ENCODE data around the gene VASN.

VASN gene

DNA sequence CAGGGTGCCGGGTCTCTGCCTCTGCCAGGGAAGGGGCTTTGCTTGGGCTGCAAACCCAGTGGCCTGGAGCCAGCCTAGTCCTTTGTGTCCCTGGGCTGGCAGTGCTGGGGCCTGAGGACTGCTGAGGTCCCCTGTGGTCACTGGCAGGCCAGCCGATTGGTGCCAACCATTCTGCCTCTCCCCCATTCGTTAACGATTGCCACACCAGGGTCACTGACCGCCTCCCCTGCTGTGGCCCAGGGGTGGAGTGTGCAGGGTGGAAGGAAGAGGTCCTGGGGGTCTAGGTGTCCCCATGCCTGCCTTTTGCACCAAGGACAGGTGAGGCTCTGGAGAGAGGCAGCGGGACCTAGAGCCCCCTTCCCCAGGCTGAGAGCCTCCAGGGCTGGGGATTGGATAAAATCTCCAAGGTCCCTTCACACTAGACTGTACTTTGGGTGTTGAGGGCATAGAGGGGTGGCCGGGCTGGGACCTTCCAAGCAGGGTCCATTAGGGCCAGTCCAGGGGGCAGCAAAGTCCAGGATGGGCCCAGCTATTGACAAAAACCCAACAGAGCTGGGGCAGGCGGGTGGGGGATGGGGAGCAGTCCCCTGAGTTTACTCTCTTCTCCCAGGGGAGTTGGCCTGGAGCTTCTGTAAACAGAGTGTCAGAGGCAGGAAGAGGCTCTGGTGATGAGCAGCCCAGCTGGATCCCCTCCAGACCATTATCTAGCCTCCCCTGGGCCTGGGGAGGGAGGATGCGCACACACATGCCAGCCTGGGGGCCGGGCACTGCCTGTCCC lies 1.1 kb downstream of the VASN start:
- DNase-seq (ENCODE audit: low read depth in 2 of 2): no peak

- no peak for DNase-seq (ENCODE audit: low read depth in 2 of 2)
Measured at GRCh38 chr16:4373356-4373908, 1.8 kb downstream of the VASN start.

- no peak for DNase-seq (ENCODE audit: low read depth in 2 of 2)
Measured at GRCh38 chr16:4373909-4374742, 2.5 kb downstream of the VASN start.

DNA sequence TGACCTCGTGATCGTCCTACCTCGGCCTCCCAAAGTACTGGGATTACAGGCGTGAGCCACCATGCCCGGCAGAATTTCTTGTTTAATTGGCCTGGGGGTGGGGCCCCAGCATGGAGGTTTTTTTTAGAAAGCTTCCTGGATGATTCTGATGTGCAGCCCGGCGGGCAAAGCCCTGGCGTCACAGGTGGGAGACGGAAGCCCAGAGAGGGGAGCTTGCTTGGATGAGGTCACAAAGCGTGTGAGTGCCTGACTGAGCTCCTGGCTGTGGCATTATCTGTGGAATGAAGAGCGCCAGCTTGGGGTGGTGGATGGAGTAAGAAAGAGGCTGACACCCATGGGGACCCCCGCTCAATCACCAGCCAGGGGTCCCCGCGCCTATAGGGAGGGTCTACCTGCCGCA lies 4.1 kb downstream of the VASN start:
- DNase-seq (ENCODE audit: low read depth in 2 of 2): no peak

DNA sequence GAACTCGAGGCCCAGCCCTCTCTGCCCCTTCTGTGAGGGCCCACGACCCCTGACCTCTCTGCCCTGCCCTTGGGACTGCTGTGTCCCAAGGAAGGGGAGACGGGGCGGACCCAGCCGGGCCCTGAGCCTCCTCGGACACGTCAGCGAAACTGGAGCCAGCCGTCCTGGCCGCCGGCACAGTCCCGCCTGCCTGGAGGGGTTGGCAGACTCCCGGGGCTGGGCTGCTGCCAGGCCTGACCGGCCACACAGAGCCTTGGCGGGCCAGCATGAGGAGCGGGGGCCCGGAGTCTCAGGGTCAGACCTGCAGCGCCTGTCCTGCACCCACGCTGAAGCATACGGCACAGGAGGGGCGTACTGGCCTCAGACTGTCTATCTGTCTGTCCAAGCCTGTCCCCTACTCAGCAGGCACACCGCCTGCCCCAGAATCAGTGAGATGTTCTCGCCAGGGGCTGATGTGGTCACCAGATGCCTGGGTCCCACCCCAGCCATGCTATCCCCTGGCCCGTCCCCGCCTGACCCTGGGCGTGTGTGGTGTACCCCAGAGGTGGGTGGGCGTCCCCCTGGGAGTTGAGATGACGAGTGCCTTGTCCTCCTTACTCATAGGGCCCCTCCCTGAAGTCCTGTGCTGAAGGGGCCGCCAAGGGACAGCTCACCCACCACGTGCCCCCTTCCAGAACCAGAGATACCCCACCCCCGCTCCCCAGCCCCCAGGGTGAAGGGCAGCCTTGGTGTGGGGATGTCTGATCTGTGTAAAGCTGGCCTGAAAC lies 4.7 kb downstream of the VASN start:
- DNase-seq (ENCODE audit: low read depth in 2 of 2): no peak

DNA sequence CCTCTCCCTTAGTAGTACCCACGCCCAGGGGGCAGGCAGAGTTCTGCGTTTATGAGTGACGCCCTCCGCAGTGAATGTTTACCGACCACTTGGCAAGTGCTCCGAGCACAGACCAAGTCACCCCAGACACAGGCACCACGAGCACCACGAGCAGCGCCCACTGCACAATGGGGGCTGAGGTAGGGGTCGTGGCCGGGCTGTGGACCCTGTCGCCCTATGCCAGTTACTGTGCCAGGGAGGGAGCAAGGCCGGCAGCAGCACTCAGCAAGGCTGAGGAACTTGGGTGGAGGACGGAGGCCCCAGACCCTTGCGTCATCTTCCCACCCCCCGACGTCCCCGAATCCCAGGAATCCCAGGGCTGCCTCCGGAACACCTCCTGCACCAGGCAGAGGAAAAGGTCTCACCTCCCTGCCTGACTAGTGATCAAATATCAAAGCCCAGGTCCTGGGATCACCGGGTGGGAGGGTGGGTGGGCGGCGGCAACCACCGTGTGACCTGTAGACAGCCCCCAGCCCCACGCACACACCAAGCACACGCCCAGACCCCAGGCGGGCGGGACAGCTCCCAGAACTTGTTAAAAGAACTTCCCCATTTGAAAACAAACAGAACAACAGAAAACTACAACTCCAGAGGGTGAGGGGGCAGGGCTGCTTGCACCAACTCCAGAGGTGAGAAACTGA lies 5.4 kb downstream of the VASN start:
- DNase-seq (ENCODE audit: low read depth in 2 of 2): no peak

DNA sequence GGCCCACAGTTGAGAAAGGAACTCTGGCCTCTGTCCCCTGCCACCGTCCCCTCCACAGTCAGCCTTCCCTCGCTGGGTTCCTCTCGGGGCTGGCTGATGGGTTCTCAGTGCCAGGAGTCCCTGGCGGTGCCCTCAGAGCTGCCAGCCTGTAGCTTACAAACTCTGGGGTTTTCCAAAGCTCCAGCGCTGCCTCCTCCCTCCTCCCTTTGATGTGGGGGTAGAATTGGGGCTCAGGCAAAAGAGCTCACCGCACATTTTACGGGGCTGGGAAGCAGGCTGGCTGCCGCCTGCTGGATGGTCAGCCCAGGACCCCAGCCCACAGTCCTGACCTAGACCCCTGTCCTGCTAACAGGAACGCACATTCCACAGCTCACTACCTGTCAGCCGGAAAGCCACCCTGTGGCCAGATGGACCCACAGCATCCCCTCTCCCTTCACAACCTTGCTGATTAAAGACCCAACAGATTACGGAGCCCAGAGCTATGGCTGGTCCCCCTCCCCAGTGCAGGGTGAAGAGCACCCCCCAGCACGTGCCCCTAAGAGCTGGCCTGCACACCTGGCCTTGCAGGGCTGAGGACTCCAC lies 6.0 kb downstream of the VASN start:
- DNase-seq (ENCODE audit: low read depth in 2 of 2): no peak

DNA sequence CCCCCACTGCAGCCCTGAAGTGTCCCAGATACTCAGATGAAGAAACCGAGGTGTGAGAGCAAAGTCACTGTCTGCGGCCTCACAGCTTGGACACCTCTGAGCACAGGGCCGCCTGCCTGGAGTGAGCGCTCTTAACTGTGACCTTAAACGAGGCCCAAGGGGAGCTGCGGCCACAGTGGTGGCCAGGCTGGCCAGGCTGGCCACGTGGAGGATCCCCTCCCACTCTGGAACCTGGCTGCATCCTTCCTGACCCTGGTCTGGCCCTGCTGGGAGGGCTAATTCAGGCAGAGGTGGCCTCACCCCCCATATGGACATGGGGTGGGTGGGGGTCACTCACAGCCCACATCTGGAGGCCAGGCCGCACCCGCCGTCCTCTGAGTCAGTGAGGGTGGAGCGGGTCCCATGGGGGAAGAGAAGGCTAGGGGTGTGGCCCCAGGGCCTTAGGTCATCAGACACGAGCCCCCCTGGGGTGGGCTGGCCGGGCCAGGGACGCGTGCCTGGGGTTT lies 6.6 kb downstream of the VASN start:
- DNase-seq (ENCODE audit: low read depth in 2 of 2): no peak

- no peak for DNase-seq (ENCODE audit: low read depth in 2 of 2)
Measured at GRCh38 chr16:4378999-4379690, 7.5 kb downstream of the VASN start.

GRCh38 chr16:4380119-4381063 lies 8.7 kb downstream of the VASN start:
- no peak for DNase-seq (ENCODE audit: low read depth in 2 of 2)

- DNase-seq (ENCODE audit: low read depth in 2 of 2): no peak
Measured at GRCh38 chr16:4381072-4381934, 9.7 kb downstream of the VASN start.

DNA sequence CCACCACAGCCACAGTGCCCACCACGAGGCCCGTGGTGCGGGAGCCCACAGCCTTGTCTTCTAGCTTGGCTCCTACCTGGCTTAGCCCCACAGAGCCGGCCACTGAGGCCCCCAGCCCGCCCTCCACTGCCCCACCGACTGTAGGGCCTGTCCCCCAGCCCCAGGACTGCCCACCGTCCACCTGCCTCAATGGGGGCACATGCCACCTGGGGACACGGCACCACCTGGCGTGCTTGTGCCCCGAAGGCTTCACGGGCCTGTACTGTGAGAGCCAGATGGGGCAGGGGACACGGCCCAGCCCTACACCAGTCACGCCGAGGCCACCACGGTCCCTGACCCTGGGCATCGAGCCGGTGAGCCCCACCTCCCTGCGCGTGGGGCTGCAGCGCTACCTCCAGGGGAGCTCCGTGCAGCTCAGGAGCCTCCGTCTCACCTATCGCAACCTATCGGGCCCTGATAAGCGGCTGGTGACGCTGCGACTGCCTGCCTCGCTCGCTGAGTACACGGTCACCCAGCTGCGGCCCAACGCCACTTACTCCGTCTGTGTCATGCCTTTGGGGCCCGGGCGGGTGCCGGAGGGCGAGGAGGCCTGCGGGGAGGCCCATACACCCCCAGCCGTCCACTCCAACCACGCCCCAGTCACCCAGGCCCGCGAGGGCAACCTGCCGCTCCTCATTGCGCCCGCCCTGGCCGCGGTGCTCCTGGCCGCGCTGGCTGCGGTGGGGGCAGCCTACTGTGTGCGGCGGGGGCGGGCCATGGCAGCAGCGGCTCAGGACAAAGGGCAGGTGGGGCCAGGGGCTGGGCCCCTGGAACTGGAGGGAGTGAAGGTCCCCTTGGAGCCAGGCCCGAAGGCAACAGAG lies 10.5 kb downstream of the VASN start:
- no peak for DNase-seq (ENCODE audit: low read depth in 2 of 2)

DNA sequence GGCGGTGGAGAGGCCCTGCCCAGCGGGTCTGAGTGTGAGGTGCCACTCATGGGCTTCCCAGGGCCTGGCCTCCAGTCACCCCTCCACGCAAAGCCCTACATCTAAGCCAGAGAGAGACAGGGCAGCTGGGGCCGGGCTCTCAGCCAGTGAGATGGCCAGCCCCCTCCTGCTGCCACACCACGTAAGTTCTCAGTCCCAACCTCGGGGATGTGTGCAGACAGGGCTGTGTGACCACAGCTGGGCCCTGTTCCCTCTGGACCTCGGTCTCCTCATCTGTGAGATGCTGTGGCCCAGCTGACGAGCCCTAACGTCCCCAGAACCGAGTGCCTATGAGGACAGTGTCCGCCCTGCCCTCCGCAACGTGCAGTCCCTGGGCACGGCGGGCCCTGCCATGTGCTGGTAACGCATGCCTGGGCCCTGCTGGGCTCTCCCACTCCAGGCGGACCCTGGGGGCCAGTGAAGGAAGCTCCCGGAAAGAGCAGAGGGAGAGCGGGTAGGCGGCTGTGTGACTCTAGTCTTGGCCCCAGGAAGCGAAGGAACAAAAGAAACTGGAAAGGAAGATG lies 11.2 kb downstream of the VASN start:
- DNase-seq (ENCODE audit: low read depth in 2 of 2): no peak

DNA sequence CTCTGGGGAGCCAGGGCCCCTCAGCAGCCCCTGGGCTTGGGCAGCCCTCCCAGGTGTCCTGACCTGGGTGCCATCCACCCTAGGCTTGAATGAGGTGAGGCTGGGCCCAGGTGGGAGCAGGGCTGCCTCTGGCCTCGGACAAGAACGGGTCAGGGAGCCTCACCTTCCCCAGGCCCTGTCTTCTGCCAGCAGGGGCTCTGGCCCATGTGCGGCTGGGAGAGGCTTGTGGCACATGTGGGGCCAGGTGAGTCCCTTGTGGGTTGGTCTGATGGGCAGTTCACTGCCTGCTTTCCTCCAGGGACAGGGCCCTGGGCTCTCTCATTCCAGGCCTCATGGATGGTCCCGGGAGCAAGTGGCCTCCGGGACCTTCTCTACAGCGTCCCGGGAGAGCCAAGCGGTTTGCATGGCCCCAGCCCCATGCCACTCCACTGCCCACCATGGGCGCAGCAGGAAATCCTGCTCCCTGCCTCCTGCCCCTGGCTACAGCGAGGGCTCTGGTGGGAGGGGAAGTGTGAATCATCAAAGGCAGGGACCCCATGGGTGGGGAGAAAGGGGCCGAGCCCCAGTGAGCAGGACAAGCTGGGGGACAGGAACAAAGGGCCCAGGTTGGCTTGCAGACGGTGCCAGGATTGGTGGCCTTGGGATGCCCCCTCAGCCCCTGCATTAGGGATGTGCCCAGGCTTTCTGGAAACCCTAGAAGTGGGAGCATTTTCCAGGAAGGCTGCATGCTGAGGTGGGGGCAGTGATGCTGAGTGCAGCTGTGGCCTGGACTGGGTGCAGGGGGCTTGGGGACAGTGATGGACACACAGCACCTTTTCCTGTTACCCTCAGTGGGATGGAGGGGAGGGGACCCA lies 12.2 kb downstream of the VASN start:
- no peak for DNase-seq (ENCODE audit: low read depth in 2 of 2)

- no peak for DNase-seq (ENCODE audit: low read depth in 2 of 2)
Measured at GRCh38 chr16:4384509-4384942, 12.9 kb downstream of the VASN start.

Measured in stimulated activated CD4-positive, alpha-beta T cell treated with anti-CD3 and anti-CD28 coated beads, Interleukin-1b, Interleukin-23, amount 100 ng/mL, for 1 hour (primary cell).